GM12873 (cell line): ENCODE results near the gene ASF1B.

ENCODE experiments used
- CTCF ChIP-seq: IDR thresholded peaks from 2 replicates; pipeline ENCODE4 v1.5.1; 2012; ENCODE audit warnings: low read depth, mild to moderate bottlenecking, moderate library complexity, low read length, control low read depth; ENCODE audit not compliant: insufficient read depth; ENCODE audit errors: missing control alignments

The ASF1B gene

GRCh38 chr19:14174883-14175282, 38.5 kb upstream of the ASF1B start:
- TF ChIP-seq CTCF, result no peak

GRCh38 chr19:14168993-14169392, 32.6 kb upstream of the ASF1B start:
- no peak for TF ChIP-seq CTCF

- TF ChIP-seq CTCF, result no peak
Observed at GRCh38 chr19:14168259-14168972, 32.0 kb upstream of the ASF1B start.

GRCh38 chr19:14167576-14168138, 31.3 kb upstream of the ASF1B start:
- TF ChIP-seq CTCF, result no peak

GRCh38 chr19:14166999-14167575, 30.7 kb upstream of the ASF1B start:
- no peak for TF ChIP-seq CTCF

- TF ChIP-seq CTCF, result no peak
Observed at GRCh38 chr19:14165990-14166830, 29.8 kb upstream of the ASF1B start.

- no peak for TF ChIP-seq CTCF
Observed at GRCh38 chr19:14164724-14165493, 28.5 kb upstream of the ASF1B start.
